RWPE2 (cell line): Measurements from ENCODE around the gene OTOA.

Experiments used
- ATAC-seq: fragments of 200-7000 bp; cut with Tn5 transposase; 3 replicates; pipeline ENCODE4 v1.9.1; 2021; ENCODE audit warnings: low read depth
- DNase-seq: peaks from one replicate; pipeline ENCODE4 v3.0.0-alpha.2; 2020; ENCODE audit warnings: low spot score
- H3K27ac ChIP-seq: fragments of 450-650 bp; 2 replicates; pipeline ENCODE4 v1.5.1; 2017; ENCODE audit warnings: mild to moderate bottlenecking; ENCODE audit not compliant: poor library complexity, severe bottlenecking
- H3K27me3 ChIP-seq: fragments of 250-450 bp; sonication (Bioruptor Pico); 2 replicates; pipeline ENCODE4 v1.5.1; 2021; ENCODE audit warnings: mild to moderate bottlenecking, moderate library complexity; ENCODE audit not compliant: insufficient read depth, poor library complexity, severe bottlenecking
- H3K36me3 ChIP-seq: fragments of 250-450 bp; sonication (Bioruptor Pico); 2 replicates; pipeline ENCODE4 v1.5.1; 2020; ENCODE audit warnings: low read depth, mild to moderate bottlenecking, moderate library complexity
- H3K4me1 ChIP-seq: fragments of 250-450 bp; sonication (Bioruptor Pico); 2 replicates; pipeline ENCODE4 v1.5.1; 2021; ENCODE audit warnings: mild to moderate bottlenecking, moderate library complexity; ENCODE audit not compliant: insufficient read depth, poor library complexity, severe bottlenecking
- H3K4me3 ChIP-seq: fragments of 250-450 bp; sonication (Bioruptor Pico); 2 replicates; pipeline ENCODE4 v1.5.1; 2021; ENCODE audit warnings: mild to moderate bottlenecking, moderate library complexity; ENCODE audit not compliant: severe bottlenecking
- H3K9me3 ChIP-seq: fragments of 250-450 bp; sonication (Bioruptor Pico); 2 replicates; pipeline ENCODE4 v1.5.1; 2021; ENCODE audit warnings: mild to moderate bottlenecking, moderate library complexity; ENCODE audit not compliant: severe bottlenecking
- TF ChIP-seq, protein P1 (sequence below): fragments of 450-650 bp; IDR thresholded peaks from one replicate; pipeline ENCODE4 v1.5.1; 2017; ENCODE audit warnings: mild to moderate bottlenecking, moderate library complexity; ENCODE audit not compliant: poor library complexity, severe bottlenecking

OTOA gene

DNA sequence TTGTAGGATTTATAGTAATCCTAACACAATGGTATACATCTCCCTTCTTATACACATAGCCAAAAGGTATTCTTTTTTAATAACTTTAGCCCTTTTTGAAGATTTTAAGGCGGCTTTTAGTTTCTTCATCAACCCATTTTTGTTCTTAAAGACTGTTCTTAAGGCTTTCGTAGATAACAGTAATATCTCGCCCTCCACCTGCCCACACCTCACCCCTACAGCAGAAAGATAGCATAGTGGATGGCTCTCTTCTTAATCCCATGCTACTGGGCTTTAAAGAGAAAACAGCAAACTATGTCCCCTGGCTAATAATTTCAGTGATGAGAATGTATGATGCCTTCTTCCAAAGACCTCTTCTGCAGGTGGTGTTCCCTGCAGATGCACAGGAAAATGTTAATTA lies 20.0 kb upstream of the OTOA start:
- Histone ChIP-seq H3K4me1 (peaks cover 9% of the 10 kb centered on the region), H3K27me3 (no peaks in the 10 kb centered on the region), H3K9me3 (no peaks in the 10 kb centered on the region), H3K27ac (no peak overlapping the region), H3K4me3 (no peak overlapping the region), H3K36me3 (peaks cover 19% of the 10 kb centered on the region)
- TF ChIP-seq, protein P1, sequence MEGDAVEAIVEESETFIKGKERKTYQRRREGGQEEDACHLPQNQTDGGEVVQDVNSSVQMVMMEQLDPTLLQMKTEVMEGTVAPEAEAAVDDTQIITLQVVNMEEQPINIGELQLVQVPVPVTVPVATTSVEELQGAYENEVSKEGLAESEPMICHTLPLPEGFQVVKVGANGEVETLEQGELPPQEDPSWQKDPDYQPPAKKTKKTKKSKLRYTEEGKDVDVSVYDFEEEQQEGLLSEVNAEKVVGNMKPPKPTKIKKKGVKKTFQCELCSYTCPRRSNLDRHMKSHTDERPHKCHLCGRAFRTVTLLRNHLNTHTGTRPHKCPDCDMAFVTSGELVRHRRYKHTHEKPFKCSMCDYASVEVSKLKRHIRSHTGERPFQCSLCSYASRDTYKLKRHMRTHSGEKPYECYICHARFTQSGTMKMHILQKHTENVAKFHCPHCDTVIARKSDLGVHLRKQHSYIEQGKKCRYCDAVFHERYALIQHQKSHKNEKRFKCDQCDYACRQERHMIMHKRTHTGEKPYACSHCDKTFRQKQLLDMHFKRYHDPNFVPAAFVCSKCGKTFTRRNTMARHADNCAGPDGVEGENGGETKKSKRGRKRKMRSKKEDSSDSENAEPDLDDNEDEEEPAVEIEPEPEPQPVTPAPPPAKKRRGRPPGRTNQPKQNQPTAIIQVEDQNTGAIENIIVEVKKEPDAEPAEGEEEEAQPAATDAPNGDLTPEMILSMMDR, result no peak
- ATAC-seq, result no peak
- DNase-seq, result no peak

DNA sequence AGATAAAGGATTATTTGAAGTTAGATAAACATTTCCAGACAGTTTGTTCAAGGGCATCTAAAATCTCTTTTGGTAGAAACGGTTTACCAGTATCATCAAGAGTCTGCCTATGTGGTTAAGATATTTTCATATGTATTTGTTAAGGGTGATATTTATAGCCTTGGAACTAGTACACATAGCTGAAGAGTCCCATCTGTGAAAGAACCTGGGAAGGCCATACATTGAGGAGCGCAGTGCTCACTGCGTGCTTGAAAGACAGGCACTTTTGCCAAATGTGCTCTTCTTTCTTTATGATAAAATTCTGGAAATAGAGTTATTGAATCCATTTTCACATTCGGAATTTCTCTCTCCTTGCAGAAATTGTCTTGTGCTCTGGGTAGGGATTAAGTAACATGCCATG lies 19.1 kb upstream of the OTOA start:
- Histone ChIP-seq H3K36me3 (peaks cover 15% of the 10 kb centered on the region), H3K4me3 (no peak overlapping the region), H3K27ac (no peak overlapping the region), H3K4me1 (peaks cover under 1% of the 10 kb centered on the region), H3K9me3 (no peaks in the 10 kb centered on the region), H3K27me3 (no peaks in the 10 kb centered on the region)
- ATAC-seq, result no peak
- TF ChIP-seq, protein P1, result no peak
- DNase-seq, result no peak

DNA sequence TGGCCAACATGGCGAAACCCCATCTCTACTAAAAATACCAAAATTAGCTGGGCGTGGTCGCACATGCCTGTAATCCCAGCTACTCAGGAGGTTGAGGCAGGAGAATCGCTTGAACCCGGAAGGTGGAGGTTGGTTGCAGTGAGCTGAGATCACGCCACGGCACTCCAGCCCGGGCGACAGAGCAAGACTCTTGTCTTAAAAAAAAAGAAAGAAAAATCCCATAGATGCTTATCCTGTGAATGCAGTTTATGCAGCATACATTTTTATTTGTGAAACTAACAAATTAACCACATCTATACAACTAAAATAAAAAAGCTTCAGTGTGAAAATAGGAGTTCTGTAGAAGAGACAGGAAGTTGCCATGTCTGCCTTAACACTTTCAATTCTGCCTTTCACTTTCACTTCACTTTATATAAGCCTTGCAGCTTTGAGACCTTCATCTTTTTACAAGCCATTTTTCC lies 18.5 kb upstream of the OTOA start:
- H3K4me3 ChIP-seq, result no peak overlapping the region
- TF ChIP-seq, protein P1, result no peak
- no peaks in the 10 kb centered on the region for H3K9me3 ChIP-seq
- H3K27ac ChIP-seq, result no peak overlapping the region
- no peaks in the 10 kb centered on the region for H3K4me1 ChIP-seq
- DNase-seq (no peak), ATAC-seq (no peak)
- no peaks in the 10 kb centered on the region for H3K27me3 ChIP-seq
- peaks cover 15% of the 10 kb centered on the region for H3K36me3 ChIP-seq

DNA sequence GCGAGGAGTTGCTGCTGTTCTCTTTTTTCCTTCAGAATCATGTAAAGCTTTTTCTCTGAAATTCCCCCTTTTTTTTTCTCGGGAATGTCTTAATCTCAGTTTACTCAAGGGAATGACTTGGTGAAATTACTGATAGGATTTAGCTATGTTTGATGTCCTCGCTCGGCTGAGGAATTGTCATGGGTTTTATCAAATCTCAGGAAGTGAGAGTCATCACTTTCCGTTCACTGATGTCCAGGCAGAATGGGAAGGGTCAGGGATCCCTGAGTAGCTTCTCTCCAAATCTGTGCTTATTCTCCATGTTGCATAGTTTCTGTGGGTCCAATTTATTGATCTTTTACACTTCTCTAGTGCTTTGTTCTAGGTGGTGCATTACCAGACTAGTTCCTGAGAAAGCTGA lies 17.7 kb upstream of the OTOA start:
- Histone ChIP-seq H3K27ac (no peak overlapping the region), H3K4me1 (no peaks in the 10 kb centered on the region), H3K27me3 (no peaks in the 10 kb centered on the region), H3K9me3 (no peaks in the 10 kb centered on the region), H3K4me3 (no peak overlapping the region), H3K36me3 (peaks cover 15% of the 10 kb centered on the region)
- TF ChIP-seq, protein P1, result no peak
- ATAC-seq (no peak), DNase-seq (no peak)

DNA sequence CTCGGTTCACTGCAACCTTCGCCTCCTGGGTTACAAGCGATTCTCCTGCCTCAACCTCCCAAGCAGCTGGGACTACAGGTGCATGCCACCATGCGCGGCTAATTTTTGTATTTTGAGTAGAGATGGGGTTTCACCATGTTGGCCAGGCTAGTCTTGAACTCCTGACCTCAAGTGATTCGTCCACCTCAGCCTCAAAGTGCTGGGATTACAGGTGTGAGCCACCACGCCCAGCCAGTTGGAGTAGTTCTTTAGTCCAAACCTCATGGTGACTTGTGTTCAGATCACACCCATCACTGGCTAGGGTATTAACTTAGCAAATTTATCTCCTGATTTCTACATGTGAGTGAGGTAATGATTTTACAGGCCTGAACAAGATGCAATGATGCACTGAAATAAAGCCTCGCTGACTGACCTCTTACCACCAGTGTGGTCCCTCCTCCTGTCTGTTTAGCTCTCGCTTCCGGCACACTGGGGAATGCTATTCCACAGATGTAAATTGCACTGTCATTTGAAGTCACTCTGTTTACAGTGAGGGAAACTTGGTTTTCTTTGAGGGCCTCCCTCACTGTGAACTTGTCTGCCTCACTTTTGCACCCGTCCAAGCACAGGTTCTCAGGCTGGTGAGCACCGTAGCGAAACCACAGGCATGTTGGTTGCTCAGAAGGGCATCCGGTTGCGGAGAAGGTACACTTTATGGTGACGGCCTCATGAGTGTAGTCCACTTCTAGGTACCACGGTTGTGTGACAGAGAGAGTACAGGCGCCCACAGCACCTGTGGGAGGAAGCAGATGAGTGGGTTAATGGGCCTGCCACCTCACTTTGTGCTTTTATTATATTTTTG lies 16.8 kb upstream of the OTOA start:
- no peak for ATAC-seq
- DNase-seq, result no peak
- H3K27ac ChIP-seq, result no peak overlapping the region

More for the DNA sequence above, 16.8 kb upstream of the OTOA start:
- Histone ChIP-seq H3K4me1 (no peaks in the 10 kb centered on the region), H3K9me3 (no peaks in the 10 kb centered on the region), H3K4me3 (no peak overlapping the region), H3K36me3 (peaks cover 15% of the 10 kb centered on the region), H3K27me3 (no peaks in the 10 kb centered on the region)
- TF ChIP-seq, protein P1, result no peak
